ENCODE measurements around the gene NLRC3.
A peak's percentile ranks its signal among the peaks of the same experiment; 100 is the strongest.

NLRC3 gene

GRCh38 chr16:3597676-3598075 lies 20.5 kb upstream of the NLRC3 start:
- DNase-seq: no peak

GRCh38 chr16:3597226-3597625 lies 20.0 kb upstream of the NLRC3 start:
- no peak for DNase-seq

- no peak for DNase-seq
These were observed 19.1 kb upstream of the NLRC3 start for GRCh38 chr16:3596101-3596861.

GRCh38 chr16:3595521-3596021 lies 18.4 kb upstream of the NLRC3 start:
- no peak for DNase-seq

GRCh38 chr16:3595110-3595486 lies 17.9 kb upstream of the NLRC3 start:
- no peak for DNase-seq

GRCh38 chr16:3594316-3595109 lies 17.3 kb upstream of the NLRC3 start:
- no peak for DNase-seq

- no peak for DNase-seq
These were observed 15.4 kb upstream of the NLRC3 start for GRCh38 chr16:3592559-3592958.

- DNase-seq: no peak
These were observed 14.8 kb upstream of the NLRC3 start for GRCh38 chr16:3591991-3592390.

GRCh38 chr16:3591436-3591803 lies 14.2 kb upstream of the NLRC3 start:
- DNase-seq: no peak

GRCh38 chr16:3590736-3591435 lies 13.7 kb upstream of the NLRC3 start:
- no peak for DNase-seq

- no peak for DNase-seq
These were observed 12.9 kb upstream of the NLRC3 start for GRCh38 chr16:3589991-3590701.

GRCh38 chr16:3589441-3589921 lies 12.3 kb upstream of the NLRC3 start:
- no peak for DNase-seq

- no peak for DNase-seq
These were observed 11.8 kb upstream of the NLRC3 start for GRCh38 chr16:3589001-3589400.

GRCh38 chr16:3587547-3588110 lies 10.4 kb upstream of the NLRC3 start:
- no peak for DNase-seq

GRCh38 chr16:3584412-3584811 lies 7.2 kb upstream of the NLRC3 start:
- no peak for DNase-seq

- DNase-seq: peak; percentile 9
These were observed 6.3 kb upstream of the NLRC3 start for GRCh38 chr16:3583303-3584038.

- no peak for DNase-seq
These were observed 5.3 kb upstream of the NLRC3 start for GRCh38 chr16:3582276-3583165.

- no peak for DNase-seq
These were observed 4.2 kb upstream of the NLRC3 start for GRCh38 chr16:3581392-3581791.

- peak; percentile 66 for DNase-seq
These were observed 3.5 kb upstream of the NLRC3 start for GRCh38 chr16:3580686-3581085.

GRCh38 chr16:3580251-3580651 lies 3.0 kb upstream of the NLRC3 start:
- DNase-seq: no peak

GRCh38 chr16:3579776-3580175 lies 2.6 kb upstream of the NLRC3 start:
- no peak for DNase-seq
